ENCODE results near the gene FBXW10. TPM values are rescaled to one million over a fixed set of nuclear protein-coding genes. Genes with fewer than 3 reads are reported as not detected.
"Not testable (repeated sequence)": the region's sequence is repeated elsewhere in the genome, so short reads cannot be mapped to it uniquely, and the experiment has no call there.

The FBXW10 gene
- total and polyA plus RNA-seq, 2 of the 8 experiments (the other 6 are each of a cell fraction or from before 2014, with no cell fraction given), result not detected

DNA sequence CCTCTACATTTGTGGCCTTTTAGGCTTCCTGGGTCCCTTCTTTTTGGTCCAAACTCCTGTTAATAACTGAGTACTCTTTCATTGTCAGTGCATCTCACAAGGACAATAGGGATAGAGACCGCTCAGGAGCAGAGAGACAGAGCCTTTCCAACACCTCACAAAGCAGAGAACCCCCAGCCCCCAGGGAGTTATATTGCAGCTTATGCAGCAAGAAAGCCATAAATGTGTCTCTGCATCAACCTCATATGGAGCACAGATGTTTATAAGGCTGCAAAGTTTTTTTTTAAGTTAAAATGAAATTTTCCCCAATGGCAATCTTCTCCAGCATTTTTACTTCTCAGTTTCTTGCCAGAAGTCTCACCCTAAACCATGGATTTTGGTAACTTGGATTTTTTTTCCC, 6.4 kb downstream of the FBXW10 start:
- H3K18ac ChIP-seq (ENCODE audit: extremely low read depth, low read length); H4K91ac ChIP-seq (replicated peaks; ENCODE audit: insufficient read length, low read length); H3K4me2 ChIP-seq (ENCODE audit: insufficient read depth in 1 of 2, low read depth in 2 of 2, low read length in 2 of 2); H3K56ac ChIP-seq (replicated peaks; ENCODE audit: insufficient read length, low read depth, low read length); H3K27ac ChIP-seq (ENCODE audit: low read depth, low read length); DNase-seq (ENCODE audit: low read depth in 1 of 2, low spot score in 2 of 2); H3K79me1 ChIP-seq (ENCODE audit: low read depth, low read length); H2BK20ac ChIP-seq (ENCODE audit: low read length); H3K36me3 ChIP-seq (ENCODE audit: control insufficient read depth in 2 of 4, insufficient read depth in 4 of 4, low read length in 3 of 4); H2BK12ac ChIP-seq (ENCODE audit: low read depth, low read length); CTCF ChIA-PET (ENCODE audit: partially characterized antibody); H3K9ac ChIP-seq (replicated peaks in 1 of 4; ENCODE audit: extremely low read depth in 1 of 4, low read depth in 3 of 4, low read length in 3 of 4); H4K8ac ChIP-seq (ENCODE audit: extremely low read depth, insufficient read depth, low read length); H2BK5ac ChIP-seq (ENCODE audit: low read depth, low read length); H3K4me3 ChIP-seq (ENCODE audit: extremely low read depth in 1 of 4, insufficient read depth in 2 of 4, low read depth in 3 of 4, low read length in 4 of 4); FAIRE-seq; H2BK15ac ChIP-seq (ENCODE audit: low read length); POLR2A ChIA-PET (ENCODE audit: partially characterized antibody); H3K9me3 ChIP-seq (ENCODE audit: insufficient read depth in 2 of 2, low read depth in 1 of 2, low read length in 1 of 2); H3K27me3 ChIP-seq (replicated peaks in 1 of 4; ENCODE audit: control insufficient read depth in 3 of 4, extremely low read depth in 1 of 4, insufficient read depth in 3 of 4, low read length in 3 of 4); H2AK5ac ChIP-seq (ENCODE audit: low read depth, low read length); H3K23ac ChIP-seq (ENCODE audit: insufficient read length); H2AFZ ChIP-seq (ENCODE audit: low read length); H3K79me2 ChIP-seq (ENCODE audit: control insufficient read depth in 1 of 2, insufficient read depth in 2 of 2, low read length in 2 of 2); H3K23me2 ChIP-seq (ENCODE audit: low read depth, low read length); H3K14ac ChIP-seq (ENCODE audit: insufficient read length); H3K4ac ChIP-seq (replicated peaks; ENCODE audit: insufficient read length, low read depth, low read length); H4K20me1 ChIP-seq (replicated peaks in 1 of 2; ENCODE audit: control insufficient read depth in 1 of 2, insufficient read depth in 2 of 2, low read length in 2 of 2); H4K5ac ChIP-seq (ENCODE audit: insufficient read length, low read depth, low read length); H2BK120ac ChIP-seq (replicated peaks; ENCODE audit: low read depth, low read length); H3K4me1 ChIP-seq (replicated peaks in 1 of 4; ENCODE audit: control insufficient read depth in 3 of 4, insufficient read depth in 4 of 4, low read length in 3 of 4): not testable (repeated sequence)
- 100% methylated on average over 1 of the region's 1 CpG; no CpG with 5 or more reads in 1 of the 2 experiments for WGBS, 2 experiments (ENCODE audit: extremely low coverage in 1 of 2, insufficient coverage in 1 of 2, insufficient read length in 1 of 2, insufficient replicate concordance in 2 of 2, low coverage in 1 of 2, low lambda C conversion rate in 2 of 2, missing lambda C conversion rate in 1 of 2)

- H3K4me3 ChIP-seq (ENCODE audit: extremely low read depth in 1 of 4, insufficient read depth in 2 of 4, low read depth in 3 of 4, low read length in 4 of 4); H3K4ac ChIP-seq (replicated peaks; ENCODE audit: insufficient read length, low read depth, low read length); H4K20me1 ChIP-seq (replicated peaks in 1 of 2; ENCODE audit: control insufficient read depth in 1 of 2, insufficient read depth in 2 of 2, low read length in 2 of 2); H2AFZ ChIP-seq (ENCODE audit: low read length); H3K27me3 ChIP-seq (replicated peaks in 1 of 4; ENCODE audit: control insufficient read depth in 3 of 4, extremely low read depth in 1 of 4, insufficient read depth in 3 of 4, low read length in 3 of 4); H3K18ac ChIP-seq (ENCODE audit: extremely low read depth, low read length); CTCF ChIA-PET (ENCODE audit: partially characterized antibody); H3K79me2 ChIP-seq (ENCODE audit: control insufficient read depth in 1 of 2, insufficient read depth in 2 of 2, low read length in 2 of 2); H3K79me1 ChIP-seq (ENCODE audit: low read depth, low read length); FAIRE-seq; H4K91ac ChIP-seq (replicated peaks; ENCODE audit: insufficient read length, low read length); H3K23ac ChIP-seq (ENCODE audit: insufficient read length); H4K5ac ChIP-seq (ENCODE audit: insufficient read length, low read depth, low read length); H3K9ac ChIP-seq (replicated peaks in 1 of 4; ENCODE audit: extremely low read depth in 1 of 4, low read depth in 3 of 4, low read length in 3 of 4); H3K56ac ChIP-seq (replicated peaks; ENCODE audit: insufficient read length, low read depth, low read length); H3K36me3 ChIP-seq (ENCODE audit: control insufficient read depth in 2 of 4, insufficient read depth in 4 of 4, low read length in 3 of 4); DNase-seq (ENCODE audit: low read depth in 1 of 2, low spot score in 2 of 2); H2BK12ac ChIP-seq (ENCODE audit: low read depth, low read length); H2AK5ac ChIP-seq (ENCODE audit: low read depth, low read length); H3K4me1 ChIP-seq (replicated peaks in 1 of 4; ENCODE audit: control insufficient read depth in 3 of 4, insufficient read depth in 4 of 4, low read length in 3 of 4); H2BK120ac ChIP-seq (replicated peaks; ENCODE audit: low read depth, low read length); H3K4me2 ChIP-seq (ENCODE audit: insufficient read depth in 1 of 2, low read depth in 2 of 2, low read length in 2 of 2); H2BK5ac ChIP-seq (ENCODE audit: low read depth, low read length); H3K23me2 ChIP-seq (ENCODE audit: low read depth, low read length); H4K8ac ChIP-seq (ENCODE audit: extremely low read depth, insufficient read depth, low read length); H2BK20ac ChIP-seq (ENCODE audit: low read length); H3K9me3 ChIP-seq (ENCODE audit: insufficient read depth in 2 of 2, low read depth in 1 of 2, low read length in 1 of 2); H3K14ac ChIP-seq (ENCODE audit: insufficient read length); H2BK15ac ChIP-seq (ENCODE audit: low read length); H3K27ac ChIP-seq (ENCODE audit: low read depth, low read length); POLR2A ChIA-PET (ENCODE audit: partially characterized antibody): not testable (repeated sequence)
- WGBS, 2 experiments (ENCODE audit: extremely low coverage in 1 of 2, insufficient coverage in 1 of 2, insufficient read length in 1 of 2, insufficient replicate concordance in 2 of 2, low coverage in 1 of 2, low lambda C conversion rate in 2 of 2, missing lambda C conversion rate in 1 of 2), result 96% methylated on average over 3 of the region's 6 CpGs; no CpG with 5 or more reads in 1 of the 2 experiments
Observed at GRCh38 chr17:18753829-18754409, 10.1 kb downstream of the FBXW10 start.
